Fibroblast of skin of scalp (primary cell): ENCODE results near the gene DAPK1. TPM values are rescaled to one million over a fixed set of nuclear protein-coding genes. Genes with fewer than 3 reads are reported as not detected.

Experiments used
- DNase-seq: peaks from one replicate; pipeline ENCODE4 v3.0.0-alpha.2; 2013
- polyA plus RNA-seq, 2 experiments: library from polyadenylated mRNA; unstranded; fragments of 120-200 nt; gene quantifications; one replicate each; pipeline ENCODE4 v1.2.1, GENCODE V29; 2013; ENCODE audit not compliant: insufficient read length in 2 of 2

DAPK1 gene
- 5.5 TPM for polyA plus RNA-seq (2013, experiment 1 of 2; ENCODE audit: insufficient read length)
- polyA plus RNA-seq (2013, experiment 2 of 2; ENCODE audit: insufficient read length) = 6.1 TPM

GRCh38 chr9:87497604-87498045 lies at the start of gene DAPK1:
Gene DAPK1 (plus strand): TSS chr9:87497867. CDS start chr9:87499078, 1,211 bp downstream.
- peak; percentile 33 for DNase-seq

- no peak for DNase-seq
Measured at GRCh38 chr9:87451149-87451548, 46.5 kb upstream of the DAPK1 start.

- DNase-seq = no peak
Measured at GRCh38 chr9:87455407-87455806, 42.3 kb upstream of the DAPK1 start.

GRCh38 chr9:87461256-87461655 lies 36.4 kb upstream of the DAPK1 start:
- DNase-seq = no peak

GRCh38 chr9:87464110-87464991 lies 33.3 kb upstream of the DAPK1 start:
- no peak for DNase-seq

GRCh38 chr9:87464992-87465378 lies 32.7 kb upstream of the DAPK1 start:
- no peak for DNase-seq

- no peak for DNase-seq
Measured at GRCh38 chr9:87465816-87466215, 31.9 kb upstream of the DAPK1 start.

GRCh38 chr9:87467187-87467586 lies 30.5 kb upstream of the DAPK1 start:
- no peak for DNase-seq

- no peak for DNase-seq
Measured at GRCh38 chr9:87469793-87470465, 27.7 kb upstream of the DAPK1 start.

GRCh38 chr9:87471746-87472145 lies 25.9 kb upstream of the DAPK1 start:
- DNase-seq = no peak

GRCh38 chr9:87475463-87475862 lies 22.2 kb upstream of the DAPK1 start:
- DNase-seq = no peak

- DNase-seq = no peak
Measured at GRCh38 chr9:87478226-87478992, 19.3 kb upstream of the DAPK1 start.

GRCh38 chr9:87479801-87480201 lies 17.9 kb upstream of the DAPK1 start:
- DNase-seq = peak; percentile 36

GRCh38 chr9:87481890-87482855 lies 15.5 kb upstream of the DAPK1 start:
- no peak for DNase-seq

GRCh38 chr9:87490225-87490624 lies 7.4 kb upstream of the DAPK1 start:
- no peak for DNase-seq

- no peak for DNase-seq
Measured at GRCh38 chr9:87490907-87491306, 6.8 kb upstream of the DAPK1 start.

- no peak for DNase-seq
Measured at GRCh38 chr9:87491523-87491922, 6.1 kb upstream of the DAPK1 start.

GRCh38 chr9:87492642-87493041 lies 5.0 kb upstream of the DAPK1 start:
- no peak for DNase-seq

GRCh38 chr9:87494970-87495471 lies 2.6 kb upstream of the DAPK1 start:
- DNase-seq = no peak

GRCh38 chr9:87497080-87497603 lies 525 bp upstream of the DAPK1 start:
- DNase-seq = no peak
